Ascending aorta (tissue), 2 donors: Measurements from ENCODE around the gene UNC13C. TPM values are rescaled to one million over a fixed set of nuclear protein-coding genes. Genes with fewer than 3 reads are reported as not detected.

Source experiments
- DNase-seq, 2 donors: peaks; one replicate each; pipeline ENCODE4 v3.0.0-alpha.2; 2019; ENCODE audit warnings: low spot score in 2 of 2
- H3K27ac ChIP-seq, 2 donors: fragments of 200-600 bp; sonication (generic); one replicate each; pipeline ENCODE4 v1.5.1; 2016 to 2017; ENCODE audit warnings: mild to moderate bottlenecking in 1 of 2
- H3K27me3 ChIP-seq: fragments of 200-600 bp; sonication (generic); one replicate; pipeline ENCODE4 v1.5.1; 2017
- H3K36me3 ChIP-seq, 2 donors: fragments of 200-600 bp; sonication (generic); one replicate each; pipeline ENCODE4 v1.5.1; 2016
- H3K4me1 ChIP-seq, 2 donors: fragments of 200-600 bp; sonication (generic); one replicate each; pipeline ENCODE4 v1.5.1; 2016 to 2017; ENCODE audit warnings: mild to moderate bottlenecking in 1 of 2
- H3K4me3 ChIP-seq, 2 donors: fragments of 200-600 bp; sonication (generic); one replicate each; pipeline ENCODE4 v1.5.1; 2016 to 2017; ENCODE audit warnings: mild to moderate bottlenecking in 1 of 2
- H3K9me3 ChIP-seq, 2 donors: fragments of 200-600 bp; sonication (generic); one replicate each; pipeline ENCODE4 v1.5.1; 2016
- intact Hi-C: fragments of 100-400 bp; cut with DNase I; formaldehyde crosslinking; loops from one replicate; pipeline ENCODE4 v1.15.1; 2023
- total RNA-seq: library from RNA; depleted of rRNA; stranded (reverse); fragments of >200 nt; gene quantifications from one replicate; pipeline ENCODE4 v1.1.0, GENCODE V29; 2016
- TF ChIP-seq, protein P1 (sequence below), 3 experiments: fragments of 200-600 bp in 2 of 3; fragments of 450-650 bp in 1 of 3; sonication (generic) in 2 of 3; IDR thresholded peaks; one replicate each; pipeline ENCODE4 v1.5.1; 2016 to 2019; ENCODE audit warnings: antibody characterized with exemption in 3 of 3, mild to moderate bottlenecking in 1 of 3, moderate library complexity in 1 of 3

The UNC13C gene
- total RNA-seq, 1 donor from 2014 or later: 2.0 TPM

- Histone ChIP-seq H3K4me1 (no peaks in the 10 kb centered on the region), H3K27ac (peak overlapping the region; percentile 64 to 70), H3K4me3 (no peak overlapping the region), H3K36me3 (no peaks in the 10 kb centered on the region), H3K27me3 (no peaks in the 10 kb centered on the region), H3K9me3 (no peaks in the 10 kb centered on the region)
- DNase-seq: no peak
- TF ChIP-seq, protein P1, sequence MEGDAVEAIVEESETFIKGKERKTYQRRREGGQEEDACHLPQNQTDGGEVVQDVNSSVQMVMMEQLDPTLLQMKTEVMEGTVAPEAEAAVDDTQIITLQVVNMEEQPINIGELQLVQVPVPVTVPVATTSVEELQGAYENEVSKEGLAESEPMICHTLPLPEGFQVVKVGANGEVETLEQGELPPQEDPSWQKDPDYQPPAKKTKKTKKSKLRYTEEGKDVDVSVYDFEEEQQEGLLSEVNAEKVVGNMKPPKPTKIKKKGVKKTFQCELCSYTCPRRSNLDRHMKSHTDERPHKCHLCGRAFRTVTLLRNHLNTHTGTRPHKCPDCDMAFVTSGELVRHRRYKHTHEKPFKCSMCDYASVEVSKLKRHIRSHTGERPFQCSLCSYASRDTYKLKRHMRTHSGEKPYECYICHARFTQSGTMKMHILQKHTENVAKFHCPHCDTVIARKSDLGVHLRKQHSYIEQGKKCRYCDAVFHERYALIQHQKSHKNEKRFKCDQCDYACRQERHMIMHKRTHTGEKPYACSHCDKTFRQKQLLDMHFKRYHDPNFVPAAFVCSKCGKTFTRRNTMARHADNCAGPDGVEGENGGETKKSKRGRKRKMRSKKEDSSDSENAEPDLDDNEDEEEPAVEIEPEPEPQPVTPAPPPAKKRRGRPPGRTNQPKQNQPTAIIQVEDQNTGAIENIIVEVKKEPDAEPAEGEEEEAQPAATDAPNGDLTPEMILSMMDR (IDR thresholded peaks at IDR 0.05): no peak
- intact Hi-C loops: no loop called here
Observed at GRCh38 chr15:54277834-54278233, 299.6 kb downstream of the UNC13C start.

DNA sequence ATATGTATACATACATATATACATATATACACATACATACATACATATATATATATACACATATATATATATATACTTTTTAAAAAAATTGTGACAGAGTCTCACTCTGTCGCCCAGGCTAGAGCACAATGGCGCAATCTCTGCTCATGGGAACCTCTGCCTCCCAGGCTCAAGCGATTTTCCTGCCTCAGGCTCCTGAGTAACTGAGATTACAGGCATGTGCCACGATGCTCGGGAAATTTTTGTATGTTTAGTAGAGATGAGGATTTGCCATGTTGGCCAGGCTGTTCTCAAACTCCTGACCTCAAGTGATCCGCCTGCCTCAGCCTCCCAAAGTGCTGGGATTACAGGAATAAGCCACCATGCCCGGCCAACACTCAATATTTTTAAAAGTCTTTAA, 302.5 kb downstream of the UNC13C start:
- TF ChIP-seq, protein P1 (IDR thresholded peaks at IDR 0.05): no peak
- no peak overlapping the region for H3K4me3 ChIP-seq
- no peak for DNase-seq
- intact Hi-C loops: no loop called here
- H3K27me3 ChIP-seq: no peaks in the 10 kb centered on the region
- H3K27ac ChIP-seq: no peak overlapping the region
- no peaks in the 10 kb centered on the region for H3K9me3 ChIP-seq
- no peaks in the 10 kb centered on the region for H3K36me3 ChIP-seq
- H3K4me1 ChIP-seq: no peaks in the 10 kb centered on the region

- no peaks in the 10 kb centered on the region for H3K9me3 ChIP-seq
- TF ChIP-seq, protein P1 (IDR thresholded peaks at IDR 0.05): no peak
- no peak overlapping the region for H3K27ac ChIP-seq
- intact Hi-C loops: no loop called here
- H3K4me3 ChIP-seq: no peak overlapping the region
- DNase-seq: no peak
- H3K36me3 ChIP-seq: no peaks in the 10 kb centered on the region
- H3K4me1 ChIP-seq: peaks cover 0 to 3% of the 10 kb centered on the region in 2 donors
- no peaks in the 10 kb centered on the region for H3K27me3 ChIP-seq
Observed at GRCh38 chr15:54282228-54282836, 304.1 kb downstream of the UNC13C start.

- Histone ChIP-seq H3K4me3 (no peak overlapping the region), H3K27me3 (no peaks in the 10 kb centered on the region), H3K27ac (no peak overlapping the region), H3K4me1 (peaks cover 0 to 3% of the 10 kb centered on the region in 2 donors), H3K9me3 (no peaks in the 10 kb centered on the region), H3K36me3 (no peaks in the 10 kb centered on the region)
- TF ChIP-seq, protein P1 (IDR thresholded peaks at IDR 0.05): no peak
- intact Hi-C loops: no loop called here
- no peak for DNase-seq
Observed at GRCh38 chr15:54288049-54288448, 309.8 kb downstream of the UNC13C start.

- intact Hi-C loops: no loop called here
- H3K27me3 ChIP-seq: no peaks in the 10 kb centered on the region
- peaks cover 0 to 3% of the 10 kb centered on the region in 2 donors for H3K4me1 ChIP-seq
- H3K27ac ChIP-seq: no peak overlapping the region
- TF ChIP-seq, protein P1 (IDR thresholded peaks at IDR 0.05): no peak
- no peaks in the 10 kb centered on the region for H3K9me3 ChIP-seq
- no peak overlapping the region for H3K4me3 ChIP-seq
- H3K36me3 ChIP-seq: no peaks in the 10 kb centered on the region
- DNase-seq: no peak
Observed at GRCh38 chr15:54289590-54290136, 311.4 kb downstream of the UNC13C start.
